Skin of body (tissue), 2 donors: ENCODE measurements around the gene HSD3B1. TPM values are rescaled to one million over a fixed set of nuclear protein-coding genes. Genes with fewer than 3 reads are reported as not detected.

Experiments
- DNase-seq: peaks from one replicate; lab custom pipeline; 2025; lab: John Stamatoyannopoulos, UW
- total RNA-seq: library from RNA; depleted of rRNA; stranded (reverse); fragments of >200 nt; gene quantifications from one replicate; pipeline ENCODE4 v1.2.3, GENCODE V29; 2014

The HSD3B1 gene
- 1.2 TPM for total RNA-seq

DNA sequence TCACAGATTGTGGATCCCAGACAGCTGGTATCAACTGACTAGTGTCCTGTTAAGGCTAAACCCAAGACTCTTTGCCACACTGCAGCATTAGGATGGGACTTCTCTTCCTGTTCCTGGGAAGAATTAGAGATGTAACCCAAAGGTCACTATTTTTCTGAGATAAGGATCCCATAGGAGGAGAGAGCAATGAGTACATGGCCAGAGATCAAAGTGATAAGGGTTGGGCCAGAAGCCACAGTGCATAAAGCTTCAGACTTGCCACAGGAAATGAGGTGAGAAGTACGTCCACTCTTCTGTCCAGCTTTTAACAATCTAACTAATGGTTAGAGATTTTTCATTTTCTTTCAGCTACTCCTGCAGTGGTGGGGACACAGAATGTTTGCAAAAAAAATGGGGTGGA, at the start of gene HSD3B1:
Gene HSD3B1 (plus strand): TSS at position 270 of the 400 bp plus-strand sequence. CDS start 267 bp downstream, outside the sequence.
- no peak for DNase-seq

DNA sequence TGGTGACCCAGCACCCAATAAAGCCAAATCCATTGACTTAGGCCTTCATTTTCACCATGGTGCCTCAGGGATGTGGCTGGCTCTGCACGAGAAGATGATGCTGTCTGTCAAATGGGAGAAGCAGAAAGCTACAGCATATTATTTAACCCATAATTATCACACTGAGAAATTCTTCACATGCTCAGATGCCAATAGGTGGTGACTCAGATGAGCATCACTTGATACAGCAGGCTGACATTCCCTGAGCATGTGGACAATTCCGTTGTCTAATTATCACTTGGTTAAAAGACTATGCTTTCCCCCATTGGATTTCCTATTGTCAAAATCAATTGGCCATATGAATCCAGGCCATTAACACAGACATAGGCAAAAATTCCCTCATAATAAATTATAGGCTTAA, 44.0 kb upstream of the HSD3B1 start:
- no peak for DNase-seq

DNA sequence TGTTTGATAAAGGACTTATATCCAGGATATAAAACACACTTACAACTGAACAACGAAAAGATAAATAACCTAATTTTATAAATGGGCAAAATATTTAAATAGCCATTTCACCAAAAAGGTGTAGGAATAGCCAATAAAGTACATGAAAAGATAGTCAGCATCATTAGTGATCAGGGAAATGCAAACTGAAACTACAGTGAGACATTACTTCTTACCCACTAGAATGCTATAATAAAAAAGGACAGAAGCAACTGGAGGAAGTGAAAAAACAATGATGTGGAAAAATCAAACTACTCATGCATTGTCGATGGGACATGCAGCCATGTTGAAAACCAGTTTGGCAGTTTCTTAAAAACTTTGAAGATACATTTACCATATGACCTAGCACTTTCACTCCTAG, 43.4 kb upstream of the HSD3B1 start:
- DNase-seq, result no peak

DNA sequence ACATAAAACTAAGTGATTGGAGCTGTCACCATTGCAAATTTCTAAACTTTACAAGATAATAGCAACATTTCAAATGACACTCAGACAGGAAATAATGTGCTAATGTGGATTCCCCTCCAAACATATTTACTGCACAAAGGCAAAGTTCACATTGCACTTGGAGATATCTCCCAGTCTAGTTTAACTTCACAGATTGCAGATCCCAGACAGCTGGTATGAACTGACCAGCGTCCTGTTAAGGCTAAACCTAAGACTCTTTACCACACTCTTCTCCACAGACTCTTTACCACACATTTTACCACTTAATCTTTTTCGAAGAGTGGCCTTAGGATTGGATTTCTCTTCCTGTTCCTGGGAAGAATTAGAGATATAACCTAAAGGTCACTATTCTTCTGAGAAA, 40.6 kb upstream of the HSD3B1 start:
- no peak for DNase-seq

DNA sequence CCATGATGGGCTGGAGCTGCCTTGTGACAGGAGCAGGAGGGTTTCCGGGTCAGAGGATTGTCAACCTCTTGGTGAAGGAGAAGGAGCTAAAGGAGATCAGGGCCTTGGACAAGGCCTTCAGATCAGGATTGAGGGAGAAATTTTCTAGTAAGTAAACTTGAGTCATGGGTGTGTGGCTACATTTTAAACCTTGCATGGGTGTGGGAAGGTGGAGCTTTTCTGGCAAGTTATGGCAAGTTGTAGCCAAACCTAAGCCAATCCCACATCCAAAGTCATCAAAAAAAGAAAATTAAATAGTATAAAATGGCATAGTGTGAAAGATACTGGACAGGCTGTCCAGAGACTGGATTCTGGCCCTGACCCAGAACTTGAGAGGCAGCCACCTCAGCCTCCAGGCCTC, 39.8 kb upstream of the HSD3B1 start:
- DNase-seq, result no peak

DNA sequence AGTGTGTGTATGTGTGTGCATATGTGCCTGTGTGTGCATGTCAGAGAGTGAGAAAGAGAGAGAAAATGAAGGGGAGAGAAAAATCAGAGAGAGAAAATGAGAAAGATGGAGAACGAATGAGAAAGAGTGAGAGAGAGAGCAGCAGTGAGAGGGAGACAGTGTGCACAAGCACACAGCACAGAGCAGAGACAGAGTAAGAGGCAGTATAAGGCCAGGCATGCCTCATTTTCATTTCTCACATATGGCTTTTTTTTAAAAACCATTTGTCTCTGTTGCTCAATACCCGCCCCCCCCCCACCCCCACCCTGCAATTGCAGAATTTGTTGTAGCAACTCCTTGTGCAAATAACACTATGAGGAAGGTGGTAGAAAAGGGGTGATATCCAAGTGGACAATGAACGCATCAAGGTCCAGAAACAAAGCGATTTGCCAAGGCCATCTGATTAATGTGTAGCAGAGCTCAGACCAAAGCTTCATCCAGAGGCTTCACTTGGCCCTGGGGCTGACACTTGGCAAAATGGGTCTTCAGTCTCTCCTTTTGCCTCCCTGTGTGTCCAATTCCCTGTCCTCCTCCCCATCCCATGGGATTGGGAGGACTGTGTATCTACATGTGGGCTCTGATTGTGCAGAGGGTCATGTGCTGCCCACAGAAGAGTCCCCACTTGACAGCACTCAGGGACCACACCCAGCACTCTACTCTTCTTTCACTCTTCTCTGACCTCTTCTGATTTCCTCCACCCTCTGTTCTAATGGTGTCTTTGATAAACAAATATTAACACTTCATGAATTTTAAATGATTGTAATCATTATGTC, 38.9 kb upstream of the HSD3B1 start:
- DNase-seq, result peak; percentile 11

DNA sequence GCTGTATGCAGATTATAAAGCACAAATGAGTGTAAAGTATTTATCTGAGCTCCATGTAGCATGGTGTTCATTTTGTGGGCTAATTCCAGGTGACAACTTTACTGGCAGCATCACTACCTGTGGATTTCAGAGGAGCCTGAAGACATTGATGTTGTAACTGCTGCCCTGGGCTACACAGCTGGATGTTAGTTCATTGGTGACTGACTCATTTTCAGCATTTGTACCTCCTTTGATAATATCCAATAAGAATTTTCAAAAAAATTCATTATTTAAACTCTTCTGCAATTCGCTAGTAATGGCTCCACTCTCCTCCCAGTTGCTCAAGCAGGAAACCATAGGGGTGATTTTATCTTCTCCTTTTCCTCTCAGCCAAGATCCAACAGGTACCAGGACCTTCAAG, 37.3 kb upstream of the HSD3B1 start:
- no peak for DNase-seq

DNA sequence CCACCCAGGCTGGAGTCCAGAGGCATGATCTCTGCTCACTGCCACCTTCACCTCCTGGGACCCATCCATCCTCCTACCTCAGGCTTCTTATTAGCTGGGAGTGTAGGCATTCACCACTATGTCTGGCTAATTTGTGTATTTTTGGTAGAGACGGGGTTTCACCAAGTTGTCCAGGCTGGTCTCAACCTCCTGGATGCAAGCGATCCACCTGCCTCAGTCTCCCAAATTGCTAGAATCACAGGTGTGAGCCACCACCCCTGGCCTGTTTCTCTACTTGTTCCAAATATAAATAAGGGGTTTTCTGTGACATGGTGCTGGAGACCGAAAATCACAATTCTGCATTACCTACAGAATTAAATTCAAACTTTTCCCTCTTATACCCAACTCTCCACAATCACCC, 36.6 kb upstream of the HSD3B1 start:
- no peak for DNase-seq

DNA sequence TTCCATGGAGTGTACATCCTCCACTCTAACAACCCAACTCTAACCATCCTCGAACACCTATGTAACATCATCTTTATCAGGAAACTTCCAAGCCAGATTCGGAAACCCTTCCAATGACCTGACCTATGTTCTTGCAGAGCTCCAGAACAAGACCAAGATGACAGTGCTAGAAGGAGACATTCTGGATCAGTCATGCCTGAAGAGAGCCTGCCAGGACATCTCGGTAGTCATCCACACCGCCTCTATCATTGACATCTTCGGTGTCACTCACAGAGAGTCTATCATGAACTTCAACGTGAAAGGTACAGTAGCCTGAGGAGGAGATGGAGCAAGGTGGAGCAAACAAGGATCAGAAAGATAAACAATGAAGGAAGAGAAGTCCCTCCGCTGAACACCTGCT, 36.1 kb upstream of the HSD3B1 start:
- DNase-seq, result no peak

DNA sequence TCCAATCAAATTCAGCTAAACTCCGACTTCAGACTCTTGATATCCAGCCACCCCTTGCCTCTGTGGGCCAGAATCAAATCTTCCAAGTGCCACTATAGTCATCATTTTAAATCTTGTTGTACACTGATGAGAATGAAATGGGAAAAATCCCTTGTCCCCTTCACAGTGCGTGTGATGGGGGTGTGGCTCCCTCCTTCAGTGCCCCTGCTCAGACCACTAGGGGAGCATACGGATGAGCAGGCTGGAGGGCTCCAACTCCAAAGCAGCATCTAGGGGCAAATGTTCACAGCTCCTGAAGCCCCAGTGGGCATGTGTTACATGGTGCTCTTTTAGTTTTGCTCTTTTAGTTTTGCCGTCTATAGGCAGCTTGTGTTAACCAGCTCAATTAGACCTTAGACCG, 35.4 kb upstream of the HSD3B1 start:
- no peak for DNase-seq

DNA sequence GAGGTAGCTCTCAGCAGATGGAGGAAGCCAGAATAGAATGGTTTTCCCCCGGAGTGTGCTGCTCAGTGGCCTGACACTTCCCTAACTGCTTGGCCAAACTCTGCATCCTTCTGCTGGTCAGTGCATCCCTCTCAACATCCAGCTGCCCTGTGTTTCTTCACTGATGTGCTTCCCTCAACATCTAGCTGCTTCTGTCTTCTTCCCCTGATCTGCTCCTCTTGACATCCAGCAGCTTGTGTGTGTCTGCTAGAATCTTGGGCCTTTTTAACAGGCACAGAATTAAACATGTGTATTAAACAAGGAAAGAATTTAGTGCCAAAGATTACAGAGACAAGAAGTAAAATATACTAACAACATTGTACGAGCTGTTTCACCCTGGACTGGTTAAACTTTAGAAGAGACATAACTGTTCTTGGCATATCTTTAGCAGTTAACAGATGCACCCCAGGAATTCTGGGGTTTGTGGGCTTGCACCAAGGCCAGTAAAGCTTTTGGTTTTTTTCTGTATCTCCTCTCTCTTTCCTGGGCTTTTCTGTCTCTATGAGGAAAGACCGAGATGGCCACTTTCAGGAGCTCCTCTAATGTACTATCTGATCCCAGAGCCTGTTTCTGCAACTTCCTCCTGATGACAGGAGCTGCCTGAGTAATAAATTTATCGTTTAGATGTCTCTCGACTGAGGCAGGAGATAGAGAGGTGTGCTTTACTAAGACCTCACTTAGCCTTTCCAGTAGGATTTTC, 34.8 kb upstream of the HSD3B1 start:
- peak; percentile 1 for DNase-seq

DNA sequence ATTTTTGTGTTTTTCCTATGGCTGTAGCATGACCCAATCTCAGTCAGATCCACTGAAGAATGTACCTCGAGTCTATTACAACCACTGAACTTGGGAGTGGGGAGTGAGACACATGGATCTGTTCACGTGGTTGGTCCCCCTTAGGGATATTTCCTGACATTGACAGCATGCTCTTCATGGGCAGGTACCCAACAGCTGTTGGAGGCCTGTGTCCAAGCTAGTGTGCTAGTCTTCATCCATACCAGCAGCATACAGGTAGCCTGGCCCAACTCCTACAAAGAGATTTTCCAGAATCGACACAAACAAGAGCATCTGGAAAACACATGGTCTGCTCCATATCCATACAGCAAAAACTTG, 34.2 kb upstream of the HSD3B1 start:
- DNase-seq, result no peak

DNA sequence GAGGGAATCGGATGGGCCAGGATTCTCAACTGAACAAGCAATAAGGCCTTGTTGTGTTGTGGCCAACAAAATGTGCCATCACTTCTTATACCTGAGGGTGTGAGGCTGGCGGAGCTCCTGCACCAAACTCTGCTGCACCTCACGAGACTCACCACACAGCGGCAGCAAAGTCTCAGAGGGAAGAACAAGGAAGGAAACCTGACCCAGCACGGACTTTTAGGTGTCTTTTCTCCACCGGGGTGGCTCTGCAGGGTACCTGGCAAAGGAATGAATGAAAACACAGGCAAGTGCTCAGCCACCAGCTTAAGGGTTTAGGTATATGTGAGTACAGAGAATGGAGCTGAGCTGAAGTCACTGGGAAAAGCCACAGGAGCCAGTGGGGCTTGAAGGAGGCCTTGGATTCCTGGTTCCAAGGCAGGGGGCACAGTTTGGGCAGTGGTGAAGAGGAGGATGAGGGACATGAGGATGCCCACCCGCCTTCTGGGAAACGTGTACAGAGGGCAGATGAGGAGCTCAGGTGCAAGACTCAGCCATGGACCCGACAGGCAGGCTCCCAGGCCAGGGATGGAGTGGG, 31.1 kb upstream of the HSD3B1 start:
- no peak for DNase-seq

DNA sequence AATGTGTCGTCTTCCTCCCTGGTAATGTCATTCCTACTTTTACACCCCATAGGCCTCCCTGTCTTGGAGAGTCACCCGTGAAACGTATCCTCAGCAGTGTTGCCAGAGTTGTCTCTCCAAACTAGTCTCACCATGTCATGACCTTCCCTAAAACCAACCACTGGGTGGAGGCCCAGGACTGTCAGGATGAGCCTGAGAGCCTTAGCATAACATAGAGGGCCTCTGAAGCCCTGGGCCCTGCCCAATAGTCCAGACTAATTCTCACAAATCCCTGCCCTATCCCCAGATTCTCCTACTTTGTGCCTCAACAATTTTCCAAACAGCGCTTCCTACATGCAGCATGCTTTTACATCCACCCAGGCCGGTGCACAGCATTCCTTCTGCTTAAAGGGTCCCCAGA, 29.3 kb upstream of the HSD3B1 start:
- DNase-seq, result no peak

DNA sequence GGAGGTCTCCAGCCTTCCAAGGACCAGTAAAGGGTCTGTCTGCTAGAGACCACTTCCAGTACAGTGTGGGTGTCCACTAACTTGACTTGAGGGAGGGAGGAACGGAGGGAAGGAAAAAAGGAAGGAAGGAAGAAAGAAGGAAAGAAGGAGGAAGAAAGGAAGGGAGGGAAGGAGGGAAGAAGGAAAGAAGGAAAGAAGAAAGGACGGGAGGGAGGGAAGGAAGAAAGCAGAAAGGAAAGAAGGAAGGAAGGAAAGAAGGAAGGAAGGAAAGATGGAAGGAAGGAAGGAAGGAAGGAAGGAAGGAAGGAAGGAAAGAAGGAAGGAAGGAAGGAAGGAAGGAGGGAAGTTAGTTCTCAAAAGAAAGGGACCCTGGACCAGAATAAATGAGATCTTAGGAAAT, 26.8 kb upstream of the HSD3B1 start:
- DNase-seq, result no peak

DNA sequence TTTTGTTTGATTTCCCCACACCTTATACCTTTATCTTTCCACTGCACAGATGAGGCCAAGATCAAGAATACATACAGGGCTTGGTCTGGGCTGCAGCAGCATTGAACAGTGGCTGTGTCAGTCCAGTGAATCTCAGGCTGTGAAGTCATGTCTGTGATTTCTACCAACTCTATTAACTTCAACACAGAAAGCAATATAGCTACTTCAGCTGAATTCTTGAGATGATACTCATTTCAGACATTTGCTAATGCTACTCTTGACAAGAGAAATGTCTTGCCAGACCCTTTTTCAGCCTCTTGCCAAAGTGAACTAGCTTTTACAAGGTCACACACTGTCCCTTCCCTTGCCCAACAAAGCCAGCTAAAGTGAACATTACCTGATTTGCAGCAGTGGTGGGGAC, 25.1 kb upstream of the HSD3B1 start:
- DNase-seq, result no peak

DNA sequence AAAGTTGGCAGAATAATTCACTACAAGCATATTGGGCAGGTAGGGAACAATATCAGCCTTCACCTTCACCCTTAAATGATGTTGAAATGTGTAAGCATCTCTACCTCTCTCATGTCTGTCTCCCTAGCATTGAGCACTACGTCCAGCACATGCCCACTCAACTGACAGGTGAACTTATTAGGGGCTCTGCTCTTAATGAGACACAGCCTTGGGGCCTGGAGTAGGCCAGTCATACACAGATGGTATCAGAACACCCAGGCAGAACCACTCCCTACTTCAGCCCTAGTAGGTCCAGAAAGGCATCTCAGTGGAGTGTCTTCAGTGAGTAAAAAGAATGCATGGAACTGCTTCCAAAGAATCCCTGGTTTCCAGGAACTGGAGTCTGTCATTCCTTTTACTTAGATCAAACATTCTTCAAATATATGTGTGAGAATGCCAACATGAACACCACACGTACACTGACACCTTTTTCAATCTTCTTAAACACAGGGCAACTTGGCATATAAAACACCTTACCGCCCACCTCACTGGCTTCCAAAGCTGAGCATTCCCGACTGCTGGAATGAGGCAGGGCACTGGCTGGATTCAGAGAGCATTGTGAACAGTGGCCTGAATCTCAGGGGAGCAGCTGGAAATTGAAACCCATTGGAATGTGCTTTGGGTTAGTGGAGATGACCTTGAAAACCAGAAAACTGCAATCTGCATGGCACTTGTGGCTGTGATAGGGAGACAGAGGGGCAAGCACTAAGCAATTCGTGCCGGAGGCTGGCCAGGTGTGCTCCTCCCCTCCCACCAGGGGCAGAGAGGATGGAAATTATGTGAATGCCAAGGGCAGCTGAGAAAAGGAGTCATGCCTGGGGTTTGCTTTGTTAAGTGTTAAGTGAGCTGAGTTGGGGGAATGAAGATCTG, 24.2 kb upstream of the HSD3B1 start:
- DNase-seq, result no peak

DNA sequence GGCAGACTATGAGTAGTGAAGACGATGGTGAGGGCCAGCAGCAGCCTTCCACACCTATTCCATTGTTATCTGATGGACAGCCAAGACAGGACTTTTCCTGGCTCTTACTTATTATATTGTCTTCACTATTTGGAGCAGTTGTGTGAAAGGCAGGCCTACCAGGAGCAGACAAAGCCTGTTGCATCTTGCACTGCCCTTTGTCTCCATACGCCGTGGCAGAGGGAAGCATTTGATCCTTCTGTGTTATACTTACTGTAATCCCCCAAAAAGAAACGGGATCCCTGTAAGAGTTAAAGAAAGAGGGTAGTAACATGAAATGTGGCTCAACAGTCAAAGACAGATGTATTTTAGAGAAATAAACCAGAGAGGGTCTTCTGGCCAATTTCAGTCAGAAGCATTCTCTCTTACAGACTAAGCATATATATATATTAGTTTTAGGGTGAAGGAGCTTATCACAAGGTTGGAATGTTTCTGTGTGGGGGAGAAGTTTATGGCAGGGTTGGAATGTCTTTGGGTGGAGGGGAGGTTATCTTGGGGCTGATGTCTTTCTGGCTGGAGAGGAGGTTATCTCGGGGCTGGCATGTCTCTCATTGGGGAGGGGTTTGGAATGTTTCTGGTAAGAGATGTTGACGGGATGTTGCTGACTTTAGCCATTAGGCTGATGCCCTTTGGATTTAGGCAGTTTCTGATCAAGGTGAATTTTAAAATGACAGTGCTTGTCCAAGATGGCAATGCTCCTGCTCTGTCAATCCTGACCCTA, 23.4 kb upstream of the HSD3B1 start:
- DNase-seq, result no peak

DNA sequence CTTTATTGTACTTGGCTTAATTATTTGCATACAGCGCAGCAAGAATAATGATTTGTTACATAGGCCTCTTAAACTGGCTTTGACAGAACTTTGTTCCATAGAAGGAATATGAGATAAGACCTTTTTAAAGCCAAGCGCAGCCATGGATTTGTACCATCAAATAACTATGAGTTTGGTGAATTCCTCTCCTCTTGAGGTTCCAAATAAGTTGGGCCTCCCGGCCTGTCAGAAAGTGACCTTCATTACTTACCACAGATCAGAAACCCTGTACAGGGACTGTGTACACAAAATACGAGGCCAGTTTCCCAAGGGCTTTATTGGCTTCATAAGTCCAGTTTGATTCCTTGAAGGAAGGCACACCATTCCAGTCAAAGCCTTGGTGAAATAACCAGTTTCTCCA, 21.8 kb upstream of the HSD3B1 start:
- no peak for DNase-seq

DNA sequence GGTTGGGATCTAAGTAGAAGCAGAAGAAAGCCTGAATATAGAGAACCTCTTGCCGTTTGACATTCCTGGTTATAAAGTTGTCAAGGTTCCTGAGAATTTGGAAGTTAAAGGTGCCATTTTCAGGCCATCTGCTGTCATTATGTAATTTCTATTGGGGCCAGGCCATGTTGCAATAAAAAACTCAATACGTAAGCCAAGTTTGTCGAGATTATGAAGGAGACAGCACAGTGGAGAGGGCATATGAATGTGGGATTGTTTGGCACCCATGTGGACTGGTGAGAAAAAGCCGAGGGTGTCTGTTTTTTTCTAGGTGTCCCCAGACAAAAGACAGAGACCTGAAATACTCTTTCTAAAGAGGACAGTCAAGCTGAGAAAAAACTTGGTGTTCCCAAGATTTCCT, 18.8 kb upstream of the HSD3B1 start:
- DNase-seq, result no peak

DNA sequence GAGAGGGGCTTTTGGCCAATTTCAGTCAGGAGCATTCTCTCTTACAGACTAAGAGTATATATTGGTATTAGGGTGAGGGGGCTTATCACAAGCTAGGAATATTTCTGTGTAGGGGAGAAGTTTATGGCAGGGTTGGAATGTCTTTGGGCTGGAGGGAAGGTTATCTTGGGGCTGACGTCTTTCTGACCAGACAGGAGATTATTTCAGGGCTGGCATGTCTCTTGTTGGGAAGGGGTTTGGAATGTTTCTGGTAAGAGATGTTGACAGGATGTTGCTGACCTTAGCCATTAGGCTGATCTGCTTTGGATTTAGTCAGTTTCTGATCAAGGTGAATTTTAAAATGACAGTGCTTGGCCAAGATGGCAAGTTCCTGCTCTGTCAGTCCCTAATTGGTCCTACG, 17.8 kb upstream of the HSD3B1 start:
- DNase-seq, result no peak
